ENCODE data around the gene PPOX.

GRCh38 chr1:161215076-161215475 lies 48.9 kb downstream of the PPOX start, which contains the start of gene FCER1G:
- no peak for TF ChIP-seq POLR2AphosphoS5 (IDR thresholded peaks at IDR 0.05)
- peak in 1 of 2 donors; percentile 32 for TF ChIP-seq POLR2A (IDR thresholded peaks at IDR 0.05)
- TF ChIP-seq CTCF (IDR thresholded peaks at IDR 0.05) = no peak
